ENCODE measurements around the gene LAD1.

GRCh38 chr1:201422436-201423030, 23.4 kb upstream of the LAD1 start:
- no peak for TF ChIP-seq RFX5 (IDR thresholded peaks at IDR 0.05)
- no peak for TF ChIP-seq CTCF (IDR thresholded peaks at IDR 0.05)
- no peak for TF ChIP-seq EP300 (IDR thresholded peaks at IDR 0.05)
- no peak for TF ChIP-seq ZC3H11A (IDR thresholded peaks at IDR 0.05)
- no peak for TF ChIP-seq REST (IDR thresholded peaks at IDR 0.05)

Measured in A549 (cell line).